Ectodermal cell (in vitro differentiated cells): Measurements from ENCODE around the gene HAND2.

Experiments used
- H3K27ac ChIP-seq: 2 replicates; pipeline ENCODE4 v1.7.0; 2013; ENCODE audit warnings: mild to moderate bottlenecking, low read depth, low read length; ENCODE audit not compliant: insufficient read depth, poor library complexity, severe bottlenecking
- H3K27me3 ChIP-seq: 2 replicates; pipeline ENCODE4 v1.7.0; 2013; ENCODE audit warnings: mild to moderate bottlenecking, low read length; ENCODE audit not compliant: insufficient read depth, control insufficient read depth, poor library complexity, severe bottlenecking
- H3K36me3 ChIP-seq: one replicate; pipeline ENCODE4 v1.7.0; 2013; ENCODE audit warnings: low read length; ENCODE audit not compliant: control insufficient read depth, insufficient read depth
- H3K4me1 ChIP-seq: one replicate; pipeline ENCODE4 v1.7.0; 2013; ENCODE audit warnings: low read length; ENCODE audit not compliant: control insufficient read depth, insufficient read depth
- H3K4me3 ChIP-seq: 2 replicates; pipeline ENCODE4 v1.7.0; 2013; ENCODE audit warnings: low read depth, low read length, control low read depth; ENCODE audit not compliant: insufficient read depth
- H3K9me3 ChIP-seq: 2 replicates; pipeline ENCODE4 v1.7.0; 2013; ENCODE audit warnings: mild to moderate bottlenecking, low read length, moderate library complexity; ENCODE audit not compliant: control insufficient read depth
- WGBS, 2 experiments: methylation state at CpG; one replicate each; pipeline ENCODE4 v1.1.7; 2013; ENCODE audit warnings: missing lambda C conversion rate in 2 of 2; 5-methylcytosine and 5-hydroxymethylcytosine counted together

Gene HAND2

DNA sequence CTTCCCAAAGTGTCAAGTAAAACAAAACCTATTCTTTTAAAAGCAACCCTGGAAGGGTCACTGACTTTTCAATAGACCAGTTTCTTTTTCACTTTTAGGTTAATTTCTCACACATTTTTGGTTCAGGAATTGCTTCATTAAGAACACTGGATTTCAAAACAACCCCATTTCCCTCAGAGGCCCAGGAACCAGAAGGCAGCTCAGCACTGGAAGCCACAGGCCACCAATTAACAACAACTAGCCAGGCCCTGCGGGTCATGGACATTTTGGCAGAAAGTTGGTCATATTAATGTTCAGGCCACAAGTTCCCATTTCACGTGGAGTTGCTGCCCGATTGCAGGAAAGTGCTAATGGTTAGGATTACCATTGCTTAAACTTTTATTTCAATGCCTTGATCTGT lies 39.8 kb downstream of the HAND2 start:
- 59 to 71% methylated on average over 3 of the region's 3 CpGs for WGBS, 2 experiments
- Histone ChIP-seq H3K27me3 (peaks cover 24% of the 10 kb centered on the region), H3K27ac (no peak overlapping the region), H3K4me3 (no peak overlapping the region), H3K36me3 (no peaks in the 10 kb centered on the region), H3K9me3 (no peaks in the 10 kb centered on the region), H3K4me1 (no peaks in the 10 kb centered on the region)

- no peaks in the 10 kb centered on the region for H3K36me3 ChIP-seq
- H3K9me3 ChIP-seq, result no peaks in the 10 kb centered on the region
- H3K4me1 ChIP-seq, result no peaks in the 10 kb centered on the region
- no peak overlapping the region for H3K27ac ChIP-seq
- H3K4me3 ChIP-seq, result no peak overlapping the region
- peaks cover 17% of the 10 kb centered on the region for H3K27me3 ChIP-seq
Observed at GRCh38 chr4:173489514-173489913, 40.5 kb downstream of the HAND2 start.

DNA sequence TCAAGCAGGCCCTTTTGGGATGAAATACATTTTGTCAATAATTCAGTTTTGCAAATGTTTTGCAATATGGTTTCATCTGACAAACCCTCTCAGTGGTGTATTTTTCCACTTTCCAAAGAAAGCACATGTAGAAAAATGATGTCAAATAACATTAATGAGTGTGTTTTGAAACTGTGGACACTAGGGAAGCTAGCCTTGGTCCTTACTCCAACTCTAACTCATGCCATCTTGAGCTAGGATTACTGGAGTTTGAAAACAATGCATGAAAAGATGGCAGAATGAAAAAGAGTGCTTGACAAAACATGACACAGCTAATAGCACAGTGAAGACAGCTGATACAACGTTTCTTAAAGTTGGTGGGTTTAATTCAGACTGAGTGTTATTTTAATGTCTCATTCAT lies 41.4 kb downstream of the HAND2 start:
- Histone ChIP-seq H3K9me3 (no peaks in the 10 kb centered on the region), H3K27ac (no peak overlapping the region), H3K4me3 (no peak overlapping the region), H3K36me3 (no peaks in the 10 kb centered on the region), H3K4me1 (no peaks in the 10 kb centered on the region), H3K27me3 (peaks cover 8% of the 10 kb centered on the region)
- 93% methylated on average over 1 of the region's 1 CpG; no CpG with 5 or more reads in 1 of the 2 experiments for WGBS, 2 experiments

DNA sequence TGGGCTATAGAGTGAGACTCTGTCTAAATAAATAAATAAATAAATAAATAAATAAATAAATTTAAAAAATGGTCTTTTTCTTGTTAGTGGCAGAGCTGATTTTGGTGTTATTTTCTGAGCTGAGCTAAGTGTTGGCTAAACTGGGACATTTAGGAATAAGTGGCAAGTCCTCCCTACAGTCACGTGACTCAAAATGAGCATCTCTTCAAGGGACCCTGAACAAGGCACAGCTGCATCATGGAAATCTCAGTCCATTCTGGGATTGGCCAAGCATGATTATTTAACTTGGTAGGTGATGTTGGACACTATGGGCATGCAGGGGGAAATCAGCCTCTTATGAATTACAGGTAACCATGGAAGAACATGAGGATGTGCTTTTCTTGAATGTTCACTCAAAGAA lies 42.0 kb downstream of the HAND2 start:
- no peaks in the 10 kb centered on the region for H3K36me3 ChIP-seq
- H3K9me3 ChIP-seq, result no peaks in the 10 kb centered on the region
- peaks cover 3% of the 10 kb centered on the region for H3K27me3 ChIP-seq
- no peak overlapping the region for H3K4me3 ChIP-seq
- H3K27ac ChIP-seq, result no peak overlapping the region
- WGBS, 2 experiments, result 95 to 97% methylated on average over 1 of the region's 1 CpG
- H3K4me1 ChIP-seq, result no peaks in the 10 kb centered on the region

GRCh38 chr4:173486714-173487392 lies 43.2 kb downstream of the HAND2 start:
- H3K27ac ChIP-seq, result no peak overlapping the region
- H3K4me1 ChIP-seq, result no peaks in the 10 kb centered on the region
- 93 to 100% methylated on average over 1 of the region's 1 CpG for WGBS, 2 experiments

DNA sequence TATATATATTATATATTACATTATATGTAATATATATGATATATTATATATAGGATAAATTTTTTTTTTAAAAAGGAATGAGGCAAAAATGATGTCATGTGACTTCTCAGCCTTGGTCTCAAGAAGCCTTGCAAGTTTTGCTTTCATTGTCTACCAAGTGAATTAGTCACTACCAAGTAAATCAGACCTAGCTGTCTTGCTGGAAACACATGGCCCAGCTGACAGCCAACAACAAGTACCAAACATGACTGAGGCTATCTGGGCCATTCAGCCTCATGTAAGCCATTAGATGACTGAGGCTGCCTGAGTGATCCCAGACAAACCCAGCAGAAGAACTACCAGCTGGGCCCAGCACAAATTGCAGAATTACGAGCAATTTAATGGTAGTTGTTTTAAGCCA lies 44.9 kb downstream of the HAND2 start:
- no peaks in the 10 kb centered on the region for H3K36me3 ChIP-seq
- no peaks in the 10 kb centered on the region for H3K9me3 ChIP-seq
- H3K4me3 ChIP-seq, result no peak overlapping the region
- 89 to 100% methylated on average over 1 of the region's 1 CpG for WGBS, 2 experiments
- H3K27me3 ChIP-seq, result no peaks in the 10 kb centered on the region
- H3K27ac ChIP-seq, result no peak overlapping the region
- no peaks in the 10 kb centered on the region for H3K4me1 ChIP-seq

More at GRCh38 chr4:173486714-173487392, 43.2 kb downstream of the HAND2 start:
- H3K4me3 ChIP-seq, result no peak overlapping the region
- no peaks in the 10 kb centered on the region for H3K27me3 ChIP-seq
- H3K36me3 ChIP-seq, result no peaks in the 10 kb centered on the region
- H3K9me3 ChIP-seq, result no peaks in the 10 kb centered on the region

- H3K27ac ChIP-seq, result no peak overlapping the region
- H3K4me1 ChIP-seq, result no peaks in the 10 kb centered on the region
- no peak overlapping the region for H3K4me3 ChIP-seq
- WGBS, 2 experiments, result 97 to 100% methylated on average over 1 of the region's 1 CpG
- no peaks in the 10 kb centered on the region for H3K9me3 ChIP-seq
- H3K27me3 ChIP-seq, result no peaks in the 10 kb centered on the region
- no peaks in the 10 kb centered on the region for H3K36me3 ChIP-seq
Observed at GRCh38 chr4:173482330-173482931, 47.6 kb downstream of the HAND2 start.

DNA sequence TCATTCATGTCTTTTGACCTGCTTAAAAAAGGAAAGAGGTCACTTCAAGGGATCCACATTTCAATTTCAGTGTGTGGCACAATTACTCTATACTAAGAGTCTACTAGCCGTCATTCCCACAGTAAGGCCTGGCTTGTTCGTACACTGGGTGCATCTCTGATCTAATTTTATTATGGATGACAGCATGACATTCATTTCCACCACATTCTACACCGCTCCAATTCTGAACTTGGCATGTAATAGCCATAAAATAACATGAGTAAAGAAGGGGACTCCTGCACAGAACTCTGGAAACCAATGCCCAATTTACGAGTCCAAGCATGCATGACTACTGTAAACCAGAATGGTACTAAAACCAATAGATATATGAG lies 51.1 kb downstream of the HAND2 start:
- H3K4me3 ChIP-seq, result no peak overlapping the region
- no peaks in the 10 kb centered on the region for H3K36me3 ChIP-seq
- no peaks in the 10 kb centered on the region for H3K27me3 ChIP-seq
- no peak overlapping the region for H3K27ac ChIP-seq
- H3K4me1 ChIP-seq, result no peaks in the 10 kb centered on the region
- 85 to 98% methylated on average over 3 to 4 of the region's 4 CpGs for WGBS, 2 experiments
- no peaks in the 10 kb centered on the region for H3K9me3 ChIP-seq

- WGBS, 2 experiments, result 92 to 93% methylated on average over 5 of the region's 5 CpGs
- H3K9me3 ChIP-seq, result no peaks in the 10 kb centered on the region
- no peak overlapping the region for H3K27ac ChIP-seq
- H3K4me1 ChIP-seq, result no peaks in the 10 kb centered on the region
- no peak overlapping the region for H3K4me3 ChIP-seq
- no peaks in the 10 kb centered on the region for H3K27me3 ChIP-seq
- no peaks in the 10 kb centered on the region for H3K36me3 ChIP-seq
Observed at GRCh38 chr4:173478201-173478912, 51.7 kb downstream of the HAND2 start.

DNA sequence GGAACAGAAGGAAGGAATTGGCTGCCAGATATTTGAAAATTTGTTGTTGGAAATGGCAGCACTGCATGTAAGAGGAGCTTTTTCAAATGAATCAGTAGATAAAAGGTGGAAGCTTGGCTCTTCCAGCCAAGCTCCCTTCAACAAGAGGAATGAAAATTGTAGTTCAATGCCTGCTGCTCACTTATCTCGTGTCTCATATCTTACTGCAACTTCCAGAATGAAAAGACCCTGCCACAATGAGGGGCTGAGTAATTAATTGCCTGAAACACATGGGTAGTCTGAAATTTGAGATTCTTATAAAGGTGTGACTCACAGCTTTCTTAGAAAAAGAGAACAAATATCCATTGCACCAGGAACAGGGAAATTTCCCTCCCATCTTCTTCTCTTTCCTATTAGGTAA lies 53.0 kb downstream of the HAND2 start:
- Histone ChIP-seq H3K9me3 (no peaks in the 10 kb centered on the region), H3K27me3 (no peaks in the 10 kb centered on the region), H3K4me1 (no peaks in the 10 kb centered on the region), H3K27ac (no peak overlapping the region), H3K4me3 (no peak overlapping the region), H3K36me3 (no peaks in the 10 kb centered on the region)
- 57 to 92% methylated on average over 1 of the region's 1 CpG for WGBS, 2 experiments
